Activated effector memory CD4-positive, alpha-beta T cell treated with Interleukin-2 at 50 U/mL for 16 hours (primary cell): Measurements from ENCODE around the gene IL17C.
"Not testable (repeated sequence)": the region's sequence is repeated elsewhere in the genome, so short reads cannot be mapped to it uniquely, and the experiment has no call there.

ENCODE experiments used
- DNase-seq: peaks from one replicate; pipeline ENCODE4 v3.0.0-alpha.2; 2020

Gene IL17C

DNA sequence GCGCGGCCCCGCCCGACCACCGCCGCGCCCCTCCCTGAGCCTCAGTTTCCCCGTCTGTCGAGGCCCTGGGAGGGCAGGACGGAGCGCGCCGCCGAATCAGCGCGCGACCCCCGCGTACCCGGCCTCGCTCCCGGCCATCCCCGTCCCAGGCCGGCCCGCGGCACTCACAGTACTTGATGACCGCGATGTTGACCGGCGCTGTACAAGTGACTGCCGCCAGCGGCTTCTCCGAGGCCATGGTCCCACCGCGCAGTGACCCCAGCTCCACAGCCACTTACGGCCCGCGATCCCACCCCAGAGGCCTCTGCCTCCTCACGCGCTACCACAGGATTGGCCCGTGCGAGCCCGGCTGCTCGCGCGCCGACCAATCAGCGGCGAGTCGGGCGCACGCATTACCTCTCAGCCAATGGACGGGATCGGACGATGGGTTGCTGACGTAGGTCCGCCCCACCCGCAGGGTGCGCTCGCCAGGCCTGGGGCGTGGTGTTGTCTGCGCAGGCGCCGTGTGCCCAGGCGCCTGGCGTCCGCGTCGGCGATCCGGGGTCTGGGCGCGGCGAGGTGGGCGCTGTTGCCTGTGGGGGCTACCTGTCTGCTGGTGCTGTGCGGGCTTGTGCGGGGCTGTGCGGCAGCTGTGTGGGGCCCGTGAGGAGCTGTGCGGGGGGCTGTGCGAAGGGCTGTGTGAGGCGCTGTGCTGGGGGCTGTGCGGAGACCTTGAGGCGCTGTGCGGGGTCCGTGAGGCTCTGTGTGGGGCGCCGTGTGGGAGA is 24.7 kb downstream of the IL17C start, which contains the start of gene MVD:
TSS of gene MVD (minus strand) at position 249 of the 764 bp plus-strand sequence. CDS start at position 238, 11 bp downstream.
- peak; percentile 92 for DNase-seq

DNA sequence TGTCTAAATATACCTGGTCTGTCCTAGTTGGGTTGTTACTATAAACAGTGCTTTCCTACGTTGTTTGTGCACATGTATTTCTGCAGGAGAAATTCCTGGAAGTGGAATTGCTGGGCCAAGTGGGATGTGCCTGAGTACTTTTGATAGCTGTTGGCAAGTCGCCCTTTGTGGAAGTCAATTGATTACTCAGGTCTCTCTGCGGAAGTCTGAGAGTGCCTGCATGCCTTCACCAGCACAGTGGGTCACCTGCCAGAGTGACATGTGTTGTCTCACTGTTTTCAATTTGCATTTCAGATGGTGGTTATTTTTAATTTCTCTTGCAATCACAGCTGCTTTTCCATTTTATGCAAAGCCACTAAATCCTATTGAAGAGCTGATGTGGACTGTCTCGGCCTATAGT is 26.8 kb downstream of the IL17C start:
- DNase-seq, result no peak

DNA sequence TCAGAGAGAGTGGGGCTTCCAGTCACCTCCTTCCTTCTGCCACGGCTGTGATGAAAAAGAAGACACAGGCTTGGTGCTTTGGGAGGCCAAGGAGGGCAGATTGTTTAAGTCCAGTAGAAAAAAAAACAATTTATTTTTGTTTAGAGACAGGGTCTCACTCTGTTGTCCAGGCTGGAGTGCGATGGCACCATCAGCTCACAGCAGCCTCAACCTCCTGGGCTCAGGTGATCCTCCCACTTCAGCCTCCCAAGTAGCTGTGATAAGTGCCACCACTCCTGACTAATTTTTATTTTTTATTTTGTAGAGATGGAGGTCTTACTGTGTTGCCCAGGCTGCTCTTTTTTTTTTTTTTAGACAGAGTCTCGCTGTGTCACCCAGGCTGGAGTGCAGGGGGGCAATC is 27.2 kb downstream of the IL17C start:
- DNase-seq, result no peak

DNA sequence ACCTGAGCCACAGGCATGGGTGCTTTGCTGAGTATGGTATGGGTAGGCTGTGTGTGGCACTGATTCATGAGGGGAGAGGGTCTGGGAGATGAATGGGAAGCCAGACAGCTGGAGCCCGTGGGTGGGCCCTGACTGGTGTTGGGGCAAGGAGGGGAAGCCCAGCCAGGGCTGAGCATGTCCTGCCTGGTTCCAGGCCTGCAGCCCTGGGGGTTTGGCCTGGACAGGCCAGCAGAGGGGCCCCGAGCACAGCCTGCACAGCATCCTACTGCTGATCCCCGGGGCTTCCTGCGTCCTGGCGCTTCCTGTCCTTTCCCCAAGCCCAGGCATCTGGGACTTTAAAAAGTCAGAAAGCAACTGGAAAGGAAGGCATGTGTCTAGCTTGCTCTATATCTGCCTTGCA is 29.1 kb downstream of the IL17C start:
- DNase-seq, result no peak

DNA sequence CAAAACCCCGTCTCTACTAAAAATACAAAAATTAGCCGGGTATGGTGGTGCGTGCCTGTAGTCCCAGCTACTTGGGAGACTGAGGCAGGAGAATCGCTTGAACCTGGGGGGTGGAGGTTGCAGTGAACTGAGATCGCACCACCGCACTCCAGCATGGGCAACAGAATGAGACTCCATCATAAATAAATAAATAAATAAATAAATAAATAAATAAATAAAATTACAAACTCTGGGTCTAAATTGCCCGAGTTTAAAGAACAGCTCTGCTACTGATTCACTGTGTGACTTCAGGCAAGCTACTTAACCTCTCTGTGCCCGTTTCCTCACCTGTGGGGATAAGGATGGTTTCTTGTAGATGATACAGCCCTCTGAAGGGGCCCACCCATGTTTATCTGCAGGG is 31.1 kb downstream of the IL17C start:
- DNase-seq, result not testable (repeated sequence)

DNA sequence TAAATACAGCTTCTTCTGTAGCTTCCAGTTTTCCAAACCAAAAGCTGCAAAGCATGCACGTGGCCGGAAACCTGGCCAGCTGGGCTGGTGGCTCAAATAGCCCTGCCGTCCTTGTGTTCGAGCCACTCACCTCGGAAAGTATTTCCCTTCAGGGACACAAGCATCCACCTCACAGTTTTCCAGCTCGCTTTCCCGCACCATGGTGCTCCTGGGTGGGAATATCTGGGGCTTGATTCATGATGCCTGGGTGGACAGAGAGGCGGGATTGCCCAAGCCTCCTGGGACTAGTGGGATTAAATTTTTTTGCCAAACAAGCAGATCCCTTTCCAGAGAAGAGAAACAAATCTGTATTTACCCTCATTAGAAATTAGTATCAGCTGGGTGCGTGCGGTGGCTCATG is 31.6 kb downstream of the IL17C start:
- no peak for DNase-seq

DNA sequence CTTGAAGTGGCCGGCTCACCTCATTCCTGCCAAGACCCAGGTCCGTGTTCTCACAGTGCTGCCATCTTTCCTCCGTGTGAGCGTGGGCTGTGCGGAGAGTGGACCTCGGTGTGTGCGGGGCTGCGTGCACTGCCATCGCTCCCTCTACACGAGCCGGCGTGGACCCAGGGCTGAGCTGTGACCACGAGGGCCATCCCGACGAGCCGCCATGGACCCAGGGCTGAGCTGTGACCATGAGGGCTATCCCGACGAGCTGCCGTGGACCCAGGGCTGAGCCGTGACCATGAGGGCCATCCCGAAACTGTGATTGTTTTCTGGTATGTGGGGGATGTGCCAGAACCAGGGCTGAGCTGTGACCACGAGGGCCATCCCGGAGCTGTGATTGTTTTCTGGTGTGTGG is 33.4 kb downstream of the IL17C start:
- DNase-seq, result no peak

DNA sequence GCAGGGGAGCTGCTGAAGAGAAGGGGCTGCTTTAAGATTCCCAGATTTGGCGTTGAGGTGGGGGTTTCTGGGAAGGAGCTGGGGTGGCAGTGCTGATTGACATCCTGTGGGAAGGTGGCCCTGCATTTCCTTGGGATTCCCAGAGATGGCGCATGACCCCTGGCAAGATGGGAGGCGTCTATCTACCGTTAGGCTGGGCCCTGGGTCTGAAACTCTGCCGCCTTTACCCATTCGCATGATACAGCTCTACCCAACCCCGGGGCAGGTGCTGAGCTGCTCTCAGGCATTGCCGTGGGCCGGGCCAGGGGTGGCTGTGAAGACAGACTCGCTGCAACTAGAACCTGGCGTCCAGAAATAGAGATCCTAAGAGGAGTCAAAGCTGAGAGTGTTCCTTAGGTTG is 34.4 kb downstream of the IL17C start:
- no peak for DNase-seq

DNA sequence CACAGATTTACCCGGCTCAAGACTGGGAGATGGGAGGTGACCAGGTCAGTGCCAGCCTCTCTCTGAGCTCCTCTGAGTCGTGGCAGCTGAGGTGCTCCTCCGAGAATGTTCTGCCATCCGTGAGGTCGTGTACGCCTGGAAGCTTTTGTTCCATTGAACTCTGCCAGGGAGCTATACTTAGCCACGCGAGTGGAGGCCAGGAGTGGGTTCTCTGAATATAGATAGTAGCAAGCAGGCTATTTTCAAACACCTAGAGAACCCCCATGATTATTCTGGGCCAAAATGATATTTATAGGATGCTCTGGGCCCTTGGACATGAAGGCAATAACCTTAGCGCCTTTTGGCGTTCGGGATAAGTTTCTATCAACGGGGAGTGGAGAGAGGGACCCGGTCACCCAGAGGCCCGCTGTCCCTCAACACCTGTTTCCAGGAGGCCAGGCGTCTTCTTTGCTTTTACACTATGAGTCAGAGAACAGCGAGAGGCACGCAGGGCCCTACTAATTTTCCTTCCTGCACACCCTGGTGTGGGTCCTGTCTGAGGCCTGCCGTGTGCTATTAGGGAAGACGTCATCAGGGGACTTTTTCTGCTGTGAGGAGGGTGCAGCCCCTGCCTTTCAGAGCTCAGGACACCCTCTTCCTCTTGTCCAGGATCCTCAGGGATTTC is 35.5 kb downstream of the IL17C start:
- no peak for DNase-seq

DNA sequence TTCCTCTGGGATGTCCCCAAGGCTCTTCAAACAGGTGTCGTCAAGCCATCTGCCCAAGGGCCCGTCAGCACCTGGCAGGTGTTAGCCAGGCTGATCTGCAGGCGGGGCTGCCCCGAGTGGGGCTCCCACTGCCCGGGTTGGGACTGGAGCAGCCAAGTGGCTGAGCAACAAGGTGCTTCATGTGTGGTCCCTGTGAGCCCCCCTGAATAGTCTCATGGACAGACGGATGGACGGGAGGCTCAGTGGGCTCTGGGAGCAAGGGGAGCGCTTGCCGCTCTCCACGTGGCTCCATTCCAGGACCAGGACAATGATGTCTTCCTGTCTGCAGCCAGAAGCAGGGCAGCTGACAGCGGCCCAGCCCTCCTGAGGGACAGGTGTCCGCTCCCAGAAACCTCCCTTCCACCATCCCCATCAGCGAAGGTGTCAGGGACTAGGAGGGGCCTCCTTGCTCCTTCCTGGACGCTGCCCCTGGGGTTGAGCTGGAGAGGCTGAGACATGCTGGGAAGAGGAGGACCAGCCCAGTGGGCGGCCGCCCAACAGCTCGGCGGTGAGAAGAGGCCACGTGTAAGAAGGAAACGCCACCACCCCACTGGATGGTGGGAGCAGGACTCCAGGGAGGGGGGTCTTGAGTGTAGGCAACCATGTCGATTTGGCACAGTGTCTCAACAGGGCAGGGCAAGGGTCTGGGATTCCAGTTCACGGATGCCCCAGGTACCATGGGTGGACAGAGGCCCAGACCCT is 38.3 kb downstream of the IL17C start:
- DNase-seq, result no peak

DNA sequence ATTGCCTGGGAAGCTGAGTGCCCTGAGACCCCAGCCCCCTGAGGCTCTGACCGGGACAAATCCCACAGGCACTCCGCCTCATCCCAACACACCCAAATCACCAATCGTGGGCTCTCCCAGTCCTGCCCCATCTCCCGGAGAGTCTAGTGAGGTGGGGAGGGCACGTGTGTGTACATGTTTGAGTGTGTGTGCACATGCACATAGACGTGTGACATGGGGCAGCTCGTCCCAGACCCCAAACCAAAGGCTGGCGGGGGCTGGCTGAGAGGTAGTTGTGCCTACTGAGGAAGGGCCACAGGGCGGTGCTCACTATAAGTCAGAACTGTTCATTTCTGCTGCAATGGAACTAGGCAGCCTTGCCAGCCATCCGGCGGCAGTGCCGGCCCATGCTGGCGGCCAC is 39.3 kb downstream of the IL17C start:
- no peak for DNase-seq

DNA sequence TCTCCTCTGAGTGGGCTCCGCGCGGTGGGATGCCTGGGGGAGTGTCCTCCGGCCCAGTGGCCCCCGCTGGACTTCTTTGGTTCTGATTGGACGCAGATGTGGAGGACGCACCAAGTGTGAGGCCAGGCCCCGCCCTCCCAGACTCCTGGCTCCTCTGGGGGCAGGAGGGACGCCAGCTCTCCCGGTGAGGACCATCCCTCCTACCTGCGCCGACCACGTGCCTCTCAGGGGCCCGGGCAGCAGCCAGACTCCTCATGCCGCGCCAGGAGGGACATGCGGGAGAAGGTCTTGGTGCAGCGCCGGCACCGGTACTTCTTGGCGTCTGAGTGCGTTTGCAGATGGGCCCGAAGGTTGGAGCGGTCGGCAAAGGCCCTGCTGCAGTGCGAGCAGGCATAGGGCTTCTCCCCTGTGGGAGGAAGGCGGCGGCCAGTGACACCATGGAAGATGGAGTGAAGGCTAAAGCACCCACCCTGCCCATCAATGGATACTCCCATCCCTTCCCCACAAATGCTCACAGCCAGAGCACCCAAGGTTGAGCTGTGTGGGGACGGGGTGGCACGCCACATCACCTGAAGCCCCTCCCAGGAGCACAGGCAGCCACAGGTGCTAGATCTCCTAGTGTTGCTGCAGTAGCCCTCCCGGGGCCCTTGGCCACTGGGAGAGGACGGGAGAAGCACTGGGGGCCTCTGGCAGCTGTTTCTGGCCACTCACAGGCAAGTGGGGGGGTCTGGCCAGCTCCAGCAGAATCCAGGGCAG is 40.0 kb downstream of the IL17C start:
- DNase-seq, result no peak

DNA sequence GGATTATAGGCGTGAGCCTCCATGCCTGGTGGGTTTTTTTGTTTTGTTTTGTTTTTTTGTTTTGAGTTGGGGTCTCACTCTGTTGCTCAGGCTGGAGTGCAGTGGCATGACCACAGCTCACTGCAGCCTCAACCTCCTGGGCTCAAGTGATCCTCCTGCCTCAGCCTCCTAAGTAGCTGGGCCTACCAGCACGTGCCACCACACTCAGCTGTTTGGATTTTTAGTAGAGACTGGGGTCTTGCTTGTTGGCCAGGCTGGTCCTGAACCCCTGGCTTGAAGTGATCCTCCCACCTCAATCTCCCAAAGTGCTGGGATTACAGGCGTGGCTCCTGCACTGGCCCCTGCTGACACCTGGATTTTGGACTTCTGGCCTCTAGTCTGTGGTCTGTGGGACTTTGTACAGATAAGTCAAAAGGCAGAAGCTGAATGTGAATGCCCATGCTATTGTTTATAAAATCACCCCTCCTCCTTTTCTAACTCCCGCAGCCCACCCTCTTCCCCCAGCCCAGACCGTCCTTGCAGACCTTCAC is 42.2 kb downstream of the IL17C start:
- DNase-seq, result no peak

DNA sequence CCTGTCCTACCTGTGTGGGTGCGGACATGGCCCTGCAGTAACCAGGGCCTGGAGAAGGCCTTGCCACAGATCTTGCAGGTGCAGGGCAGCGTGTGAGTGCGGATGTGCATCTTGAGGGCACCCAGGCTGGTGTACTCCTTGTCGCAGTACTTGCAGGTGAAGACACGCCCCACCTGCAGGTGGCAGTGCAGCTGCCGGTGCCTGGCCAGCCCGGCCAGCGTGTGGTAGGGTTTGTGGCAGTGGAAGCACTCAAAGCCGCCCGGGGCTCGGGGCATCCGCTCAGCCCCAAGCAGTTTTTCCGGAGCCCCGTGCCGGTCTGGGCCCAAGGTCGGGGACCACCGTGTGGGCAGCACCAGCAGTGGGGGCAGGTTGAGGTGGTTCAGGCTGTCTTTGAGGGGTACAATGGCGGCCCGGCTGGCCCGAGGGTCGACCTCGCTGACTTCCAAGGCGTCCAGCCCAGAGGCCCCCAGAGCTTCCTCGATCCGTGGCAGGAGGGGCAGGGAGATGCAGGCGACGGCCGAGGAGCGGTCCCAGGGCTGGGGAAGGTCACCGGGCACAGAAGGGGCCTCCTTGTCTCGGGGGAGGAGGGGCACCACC is 42.8 kb downstream of the IL17C start:
- DNase-seq, result peak; percentile 33

DNA sequence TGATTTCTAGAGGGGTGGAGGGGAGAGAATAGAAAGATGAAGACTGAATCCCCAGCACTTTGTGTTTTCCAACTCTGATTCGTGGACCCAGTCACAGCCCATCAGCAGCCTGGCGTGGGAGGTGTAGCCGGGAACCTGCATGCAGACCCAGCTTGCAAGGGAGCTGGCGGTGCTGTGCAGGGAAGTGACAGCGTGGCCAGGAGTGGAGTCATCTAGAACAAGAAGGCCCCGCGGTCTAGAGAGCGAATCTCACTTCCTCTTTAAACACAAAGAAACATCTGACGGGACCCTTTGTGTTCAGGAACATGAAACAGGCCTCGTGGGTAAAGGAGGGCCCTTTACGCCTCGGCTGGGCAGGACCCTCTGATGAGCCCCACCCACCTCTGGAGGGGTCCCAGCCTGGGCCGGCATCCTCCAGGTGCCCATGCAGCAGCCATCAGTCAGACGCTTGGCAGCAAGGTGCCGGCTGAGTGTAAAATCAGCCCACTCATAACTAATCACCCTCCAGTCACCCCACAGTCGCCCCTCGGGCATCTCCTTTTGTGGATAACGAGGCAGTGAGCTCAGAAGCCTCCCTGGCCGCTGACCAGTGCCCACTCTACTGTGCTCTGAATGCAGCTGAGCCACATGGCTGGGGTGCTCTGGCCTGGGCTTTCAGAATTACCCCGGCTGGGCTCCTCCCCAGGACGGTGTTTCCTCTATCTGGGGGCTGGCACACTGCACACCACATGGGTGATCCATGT is 43.5 kb downstream of the IL17C start:
- peak; percentile 38 for DNase-seq

DNA sequence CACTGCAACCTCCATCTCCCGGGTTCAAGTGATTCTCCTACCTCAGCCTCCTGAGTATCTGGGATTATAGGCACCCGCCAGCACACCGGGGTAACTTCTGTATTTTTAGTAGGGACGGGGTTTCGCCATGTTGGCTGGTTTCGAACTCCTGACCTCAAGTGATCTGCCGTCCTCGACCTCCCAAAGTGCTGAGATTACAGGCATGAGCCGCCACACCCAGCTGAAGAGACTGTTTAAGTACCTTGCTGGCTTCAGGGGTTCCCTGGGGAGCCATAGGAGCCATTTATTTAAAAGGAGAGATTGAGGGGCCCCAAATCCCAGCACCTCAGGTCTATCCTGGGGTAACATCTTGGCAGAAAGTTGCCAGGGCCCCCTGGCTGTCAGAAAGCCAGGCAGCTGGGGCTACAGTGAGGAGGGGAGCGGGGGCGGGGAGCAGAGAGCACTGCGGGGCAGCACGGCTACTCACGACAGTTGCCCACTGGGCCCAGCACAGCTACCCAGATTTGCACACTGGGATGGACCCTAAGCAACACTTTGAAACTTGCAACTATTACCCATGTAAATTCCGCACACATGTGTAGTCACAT is 46.3 kb downstream of the IL17C start:
- no peak for DNase-seq

DNA sequence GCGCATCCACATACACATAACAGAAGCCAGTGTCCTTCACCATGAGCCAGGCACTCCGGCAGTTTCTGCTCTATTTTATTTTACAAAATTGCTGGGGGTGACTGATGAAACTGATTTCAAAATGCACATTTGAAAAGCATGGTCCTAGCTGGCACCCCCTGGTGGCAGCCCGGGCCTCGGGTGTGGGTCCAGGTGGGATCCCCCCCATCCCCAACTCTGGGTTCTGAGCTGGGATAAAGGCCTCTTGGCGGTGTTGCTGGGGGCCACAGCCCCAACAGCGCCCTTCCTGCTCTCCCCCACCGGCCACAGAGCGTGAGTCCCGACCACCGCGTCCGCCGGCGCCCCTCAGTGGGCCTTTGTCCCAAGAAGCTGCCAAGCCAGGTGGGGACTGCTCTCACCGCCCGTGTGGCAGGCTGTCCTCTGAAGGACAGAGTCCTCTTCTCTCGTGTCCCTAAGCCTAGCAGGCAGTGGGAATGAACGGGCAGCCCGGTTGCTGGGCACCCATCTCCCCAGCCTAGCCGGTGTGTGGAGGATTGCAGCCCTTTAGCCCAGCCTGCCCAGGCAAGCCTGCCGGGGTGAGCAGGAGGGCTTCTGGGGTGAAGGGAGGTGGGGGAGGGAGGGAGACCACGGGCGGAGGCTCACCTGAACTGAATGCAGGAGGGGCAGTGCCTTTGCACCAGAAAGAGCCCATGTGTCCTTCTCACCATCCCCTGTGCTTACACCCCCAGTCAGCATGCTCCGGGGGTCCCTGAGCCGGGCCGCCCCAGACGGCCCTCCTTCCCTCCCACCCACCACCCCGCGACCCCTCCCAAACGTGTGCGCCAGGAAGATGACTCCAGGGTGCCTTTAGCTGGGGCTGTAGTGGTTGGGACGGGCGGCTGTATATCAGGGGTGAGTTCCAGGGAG is 47.0 kb downstream of the IL17C start:
- DNase-seq, result peak; percentile 55

DNA sequence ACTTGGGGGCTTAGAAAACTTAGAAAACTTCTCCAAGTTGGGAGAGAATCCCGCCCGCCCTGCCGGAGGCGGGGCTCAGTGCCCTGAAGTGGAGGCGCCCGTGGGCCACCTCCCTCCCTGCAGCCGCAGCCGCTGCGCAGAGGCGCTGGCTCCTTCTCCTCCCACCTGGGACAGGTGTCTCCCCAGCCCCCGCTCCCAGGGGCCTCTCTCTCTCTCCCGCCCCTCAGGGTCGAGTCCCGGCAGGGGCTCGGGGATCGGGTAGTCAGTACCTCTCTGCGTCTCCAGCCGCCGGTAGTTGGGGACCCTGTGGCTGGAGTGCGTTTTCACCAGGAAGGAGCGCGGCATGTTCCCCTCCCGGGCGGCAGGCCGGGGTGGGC is 47.7 kb downstream of the IL17C start:
- peak; percentile 40 for DNase-seq

DNA sequence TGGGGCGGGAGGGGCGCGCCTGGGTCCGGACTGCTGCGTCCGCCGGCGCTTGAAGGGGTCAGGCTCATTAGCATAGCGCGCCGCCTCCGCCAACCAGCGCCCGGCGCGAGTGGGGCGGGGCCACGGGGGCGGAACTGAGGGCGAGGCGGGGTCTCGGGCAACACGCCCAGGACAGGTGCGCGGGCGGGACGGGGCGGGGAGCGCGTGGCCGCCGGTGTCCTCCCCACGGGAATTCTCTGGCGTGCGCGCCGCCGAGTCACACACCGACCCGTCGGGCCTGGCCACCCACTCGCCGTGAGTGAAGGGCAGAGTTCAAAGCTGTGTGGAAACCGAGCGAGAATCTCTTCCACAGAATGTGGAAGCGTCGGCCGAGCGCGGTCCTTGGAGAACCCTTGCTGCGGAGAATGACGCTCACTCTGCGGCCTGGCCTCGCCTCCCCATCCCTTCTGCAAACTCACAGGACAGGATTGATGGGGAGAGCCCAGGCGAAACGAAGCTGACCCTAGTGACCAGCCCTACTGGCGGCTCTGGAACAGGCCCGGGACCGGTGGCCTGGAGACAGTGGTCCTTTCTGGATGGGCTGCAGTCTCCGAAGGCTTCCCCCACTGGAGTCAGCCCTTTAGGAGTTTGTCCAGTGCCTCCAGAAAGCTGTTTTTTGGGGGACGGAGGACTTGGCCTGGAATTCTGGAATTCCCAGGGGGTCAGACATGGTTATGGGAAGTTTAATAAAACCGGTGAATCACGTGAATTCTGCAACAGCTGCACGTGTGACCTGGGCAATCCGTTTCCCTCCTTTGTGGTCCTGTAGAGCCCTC is 48.3 kb downstream of the IL17C start, which contains the start of gene SNAI3:
TSS of gene SNAI3 (minus strand) at position 69 of the 815 bp plus-strand sequence. CDS start 101 bp downstream, outside the sequence.
- peak; percentile 81 for DNase-seq
